Neural cell (in vitro differentiated cells): ENCODE results near the gene EFCAB11. TPM values are rescaled to one million over a fixed set of nuclear protein-coding genes. Genes with fewer than 3 reads are reported as not detected.

Experiments used
- H2AFZ ChIP-seq: fragments of 200-600, 300-800 bp; sonication (generic), shearing (Covaris generic); 2 replicates; pipeline ENCODE4 v1.6.0; 2014; ENCODE audit warnings: low read depth, mild to moderate bottlenecking, antibody characterized with exemption, low read length, moderate library complexity
- H3F3A ChIP-seq: fragments of 200-600 bp; shearing (Covaris generic); 2 replicates; pipeline ENCODE4 v1.6.1; 2016; ENCODE audit warnings: mild to moderate bottlenecking, moderate library complexity, mixed read lengths, antibody characterized with exemption, low read length; ENCODE audit not compliant: insufficient read depth, poor library complexity, severe bottlenecking
- H3K27ac ChIP-seq: fragments of 200-600, 300-800 bp; sonication (generic), shearing (Covaris generic); 2 replicates; pipeline ENCODE4 v1.5.1; 2014; ENCODE audit warnings: mild to moderate bottlenecking, low read length, moderate library complexity
- H3K27me3 ChIP-seq: fragments of 300-800, 200-600 bp; sonication (generic), shearing (Covaris generic); 2 replicates; pipeline ENCODE4 v1.6.0; 2014; ENCODE audit warnings: mild to moderate bottlenecking, low read depth, low read length, moderate library complexity; ENCODE audit not compliant: insufficient read depth
- H3K36me3 ChIP-seq: fragments of 300-800, 200-600 bp; sonication (generic), shearing (Covaris generic); 2 replicates; pipeline ENCODE4 v1.5.1; 2014; ENCODE audit warnings: mild to moderate bottlenecking, antibody characterized with exemption, low read length, moderate library complexity; ENCODE audit not compliant: insufficient read depth
- H3K4me2 ChIP-seq: fragments of 300-800, 200-600 bp; sonication (generic), shearing (Covaris generic); 2 replicates; pipeline ENCODE4 v1.6.0; 2014; ENCODE audit warnings: mild to moderate bottlenecking, low read length
- H3K4me3 ChIP-seq: fragments of 300-800, 200-600 bp; sonication (generic), shearing (Covaris generic); 2 replicates; pipeline ENCODE4 v1.5.1; 2014; ENCODE audit warnings: mild to moderate bottlenecking, low read length, moderate library complexity
- H3K79me2 ChIP-seq: fragments of 200-600 bp; shearing (Covaris generic); replicated peaks from 2 replicates; pipeline ENCODE4 v1.6.0; 2014; ENCODE audit warnings: mild to moderate bottlenecking, low read length, moderate library complexity; ENCODE audit not compliant: insufficient read depth
- H3K9ac ChIP-seq: fragments of 300-800, 200-600 bp; sonication (generic), shearing (Covaris generic); 2 replicates; pipeline ENCODE4 v1.6.1; 2016; ENCODE audit warnings: mild to moderate bottlenecking, low read length, mixed read lengths
- H3K9me2 ChIP-seq: fragments of 200-600 bp; shearing (Covaris generic); 2 replicates; pipeline ENCODE4 v1.6.1; 2016; ENCODE audit warnings: mild to moderate bottlenecking, low read length, mixed read lengths; ENCODE audit not compliant: insufficient read depth
- H3K9me3 ChIP-seq: fragments of 200-600, 300-800 bp; sonication (generic), shearing (Covaris generic); 2 replicates; pipeline ENCODE4 v1.6.1; 2016; ENCODE audit warnings: mild to moderate bottlenecking, mixed run types, low read length, moderate library complexity, mixed read lengths
- H4K20me1 ChIP-seq: fragments of 200-600 bp; shearing (Covaris generic); 2 replicates; pipeline ENCODE4 v1.6.1; 2016; ENCODE audit warnings: mild to moderate bottlenecking, mixed run types; ENCODE audit not compliant: insufficient read depth
- EP300 ChIP-seq: fragments of 450-650 bp; conservative IDR thresholded peaks from 2 replicates; pipeline ENCODE4 v1.6.1; 2014; ENCODE audit warnings: antibody characterized with exemption, mild to moderate bottlenecking, moderate library complexity; ENCODE audit not compliant: poor library complexity, severe bottlenecking
- EZH2 ChIP-seq: fragments of 200-600, 300-800 bp; shearing (Covaris generic), sonication (generic); IDR thresholded peaks from 2 replicates; pipeline ENCODE4 v1.6.1; 2014; ENCODE audit warnings: antibody characterized with exemption, low read length, borderline replicate concordance, mild to moderate bottlenecking; ENCODE audit not compliant: insufficient read depth, poor library complexity, severe bottlenecking
- MXI1 ChIP-seq: fragments of 450-650 bp; conservative IDR thresholded peaks from 2 replicates; pipeline ENCODE4 v1.6.1; 2014; ENCODE audit warnings: antibody characterized with exemption, mild to moderate bottlenecking; ENCODE audit not compliant: poor library complexity, severe bottlenecking
- POLR2AphosphoS5 ChIP-seq: IDR thresholded peaks from 2 replicates; pipeline ENCODE4 v1.6.1; 2012
- RAD21 ChIP-seq: fragments of 450-650 bp; conservative IDR thresholded peaks from 2 replicates; pipeline ENCODE4 v1.6.1; 2014; ENCODE audit warnings: antibody characterized with exemption, mild to moderate bottlenecking, moderate library complexity
- SMC3 ChIP-seq: fragments of 450-650 bp; conservative IDR thresholded peaks from 2 replicates; pipeline ENCODE4 v1.6.1; 2014; ENCODE audit warnings: antibody characterized with exemption, mild to moderate bottlenecking, moderate library complexity; ENCODE audit not compliant: poor library complexity
- TAF1 ChIP-seq: IDR thresholded peaks from 2 replicates; pipeline ENCODE4 v1.6.1; 2012; ENCODE audit warnings: low read depth
- polyA plus RNA-seq: library from polyadenylated mRNA; depleted of rRNA; stranded (reverse); fragments of >200 nt; gene quantifications from 2 replicates; pipeline ENCODE4 v1.2.3, GENCODE V29; 2014
- TF ChIP-seq, protein P1 (sequence below): fragments of 450-650 bp; IDR thresholded peaks from 2 replicates; pipeline ENCODE4 v1.5.1; 2014; ENCODE audit warnings: antibody characterized with exemption, mild to moderate bottlenecking, moderate library complexity; ENCODE audit not compliant: poor library complexity, severe bottlenecking
- TF ChIP-seq, protein P2 (sequence below): IDR thresholded peaks from 2 replicates; pipeline ENCODE4 v1.6.1; 2012; ENCODE audit warnings: borderline replicate concordance

Gene EFCAB11
- polyA plus RNA-seq, 1 donor from 2014 or later = 7.9 TPM

DNA sequence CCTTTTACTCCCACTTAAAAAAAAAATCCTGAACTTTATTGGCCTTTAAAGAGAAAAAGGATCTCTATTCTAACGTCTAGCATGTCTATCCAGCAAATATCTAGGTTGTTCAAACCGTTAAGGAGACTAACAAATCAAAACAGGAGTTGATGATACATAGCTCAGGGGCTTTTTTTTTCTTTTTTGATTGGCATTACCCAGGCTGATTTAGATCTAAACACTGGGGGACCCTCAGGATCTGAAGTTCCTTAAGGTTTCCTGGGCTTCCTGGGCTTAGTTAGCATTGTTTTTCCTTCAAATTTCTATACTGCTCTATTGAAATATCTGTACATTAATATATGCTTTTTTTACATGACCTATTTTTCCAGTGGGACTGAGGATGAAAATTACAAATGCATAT lies 42.3 kb downstream of the EFCAB11 start:
- Histone ChIP-seq H3K4me2 (peak overlapping the region; percentile 44), H3K4me3 (no peak overlapping the region), H3K27ac (peak overlapping the region; percentile 86), H3K9me3 (no peaks in the 10 kb centered on the region), H3K9ac (peak overlapping the region; percentile 58), H2AFZ (no peak overlapping the region), H3F3A (no peaks in the 10 kb centered on the region), H3K79me2 (no peaks in the 10 kb centered on the region), H3K9me2 (no peaks in the 10 kb centered on the region), H3K36me3 (no peaks in the 10 kb centered on the region), H4K20me1 (no peaks in the 10 kb centered on the region), H3K27me3 (no peaks in the 10 kb centered on the region)
- TF ChIP-seq, protein P1, sequence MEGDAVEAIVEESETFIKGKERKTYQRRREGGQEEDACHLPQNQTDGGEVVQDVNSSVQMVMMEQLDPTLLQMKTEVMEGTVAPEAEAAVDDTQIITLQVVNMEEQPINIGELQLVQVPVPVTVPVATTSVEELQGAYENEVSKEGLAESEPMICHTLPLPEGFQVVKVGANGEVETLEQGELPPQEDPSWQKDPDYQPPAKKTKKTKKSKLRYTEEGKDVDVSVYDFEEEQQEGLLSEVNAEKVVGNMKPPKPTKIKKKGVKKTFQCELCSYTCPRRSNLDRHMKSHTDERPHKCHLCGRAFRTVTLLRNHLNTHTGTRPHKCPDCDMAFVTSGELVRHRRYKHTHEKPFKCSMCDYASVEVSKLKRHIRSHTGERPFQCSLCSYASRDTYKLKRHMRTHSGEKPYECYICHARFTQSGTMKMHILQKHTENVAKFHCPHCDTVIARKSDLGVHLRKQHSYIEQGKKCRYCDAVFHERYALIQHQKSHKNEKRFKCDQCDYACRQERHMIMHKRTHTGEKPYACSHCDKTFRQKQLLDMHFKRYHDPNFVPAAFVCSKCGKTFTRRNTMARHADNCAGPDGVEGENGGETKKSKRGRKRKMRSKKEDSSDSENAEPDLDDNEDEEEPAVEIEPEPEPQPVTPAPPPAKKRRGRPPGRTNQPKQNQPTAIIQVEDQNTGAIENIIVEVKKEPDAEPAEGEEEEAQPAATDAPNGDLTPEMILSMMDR = no peak
- TF ChIP-seq MXI1 = no peak
- no peak for TF ChIP-seq SMC3

DNA sequence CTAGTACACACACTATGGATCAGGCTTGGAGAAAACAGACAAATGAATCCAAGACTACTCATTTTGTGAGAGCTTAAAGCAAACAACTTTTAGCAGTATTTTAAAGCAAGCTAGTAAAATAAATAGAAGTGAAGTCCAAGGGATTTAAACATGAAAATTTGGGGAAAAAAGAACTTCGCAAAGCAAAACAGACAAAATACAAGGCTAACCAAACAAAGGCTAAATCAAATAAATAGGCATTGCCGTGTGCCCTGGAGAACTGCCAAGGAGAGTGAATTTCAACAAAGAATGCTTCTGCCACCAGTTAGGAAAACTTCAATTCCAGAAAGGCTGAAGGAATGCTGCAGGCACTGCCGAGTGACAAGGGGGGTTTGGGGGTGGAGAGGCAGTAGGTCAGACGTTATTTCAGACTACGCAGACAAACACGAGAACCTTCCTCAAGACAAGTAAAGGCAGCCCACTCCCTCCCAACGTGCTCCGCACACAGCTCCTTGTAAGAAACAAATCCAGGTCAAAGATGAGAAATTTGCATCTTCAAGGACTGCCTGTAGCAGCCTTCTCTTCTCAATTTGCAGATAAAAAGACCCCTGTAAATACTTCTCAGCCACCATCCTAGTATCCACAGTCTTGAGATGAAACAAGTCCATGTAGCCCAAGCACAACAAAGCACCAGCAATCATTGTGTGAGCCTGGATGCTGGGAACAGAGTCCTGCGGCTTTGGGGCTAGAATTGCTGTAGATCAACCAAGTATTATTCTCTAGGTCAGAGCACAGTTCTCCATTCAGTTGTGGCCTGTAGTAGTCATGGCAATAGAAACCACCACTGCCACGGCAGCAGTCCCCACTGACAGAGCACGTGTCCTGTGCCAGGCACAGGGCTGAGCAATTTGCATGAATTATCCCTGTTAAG lies 43.3 kb downstream of the EFCAB11 start:
- Histone ChIP-seq H3K9me2 (no peaks in the 10 kb centered on the region), H3K9ac (peak overlapping the region; percentile 58), H4K20me1 (no peaks in the 10 kb centered on the region), H3K27me3 (no peaks in the 10 kb centered on the region), H3K4me2 (no peak overlapping the region), H3K36me3 (no peaks in the 10 kb centered on the region), H3K27ac (peak overlapping the region; percentile 86), H3K79me2 (no peaks in the 10 kb centered on the region), H3K9me3 (no peaks in the 10 kb centered on the region), H2AFZ (peak overlapping the region; percentile 15), H3F3A (no peaks in the 10 kb centered on the region), H3K4me3 (peak overlapping the region; percentile 9)
- TF ChIP-seq SMC3 (no peak), POLR2AphosphoS5 (no peak), TAF1 (no peak), EP300 (no peak), RAD21 (no peak), EZH2 (no peak), MXI1 (no peak)
- TF ChIP-seq, protein P1 = no peak
- TF ChIP-seq, protein P2, sequence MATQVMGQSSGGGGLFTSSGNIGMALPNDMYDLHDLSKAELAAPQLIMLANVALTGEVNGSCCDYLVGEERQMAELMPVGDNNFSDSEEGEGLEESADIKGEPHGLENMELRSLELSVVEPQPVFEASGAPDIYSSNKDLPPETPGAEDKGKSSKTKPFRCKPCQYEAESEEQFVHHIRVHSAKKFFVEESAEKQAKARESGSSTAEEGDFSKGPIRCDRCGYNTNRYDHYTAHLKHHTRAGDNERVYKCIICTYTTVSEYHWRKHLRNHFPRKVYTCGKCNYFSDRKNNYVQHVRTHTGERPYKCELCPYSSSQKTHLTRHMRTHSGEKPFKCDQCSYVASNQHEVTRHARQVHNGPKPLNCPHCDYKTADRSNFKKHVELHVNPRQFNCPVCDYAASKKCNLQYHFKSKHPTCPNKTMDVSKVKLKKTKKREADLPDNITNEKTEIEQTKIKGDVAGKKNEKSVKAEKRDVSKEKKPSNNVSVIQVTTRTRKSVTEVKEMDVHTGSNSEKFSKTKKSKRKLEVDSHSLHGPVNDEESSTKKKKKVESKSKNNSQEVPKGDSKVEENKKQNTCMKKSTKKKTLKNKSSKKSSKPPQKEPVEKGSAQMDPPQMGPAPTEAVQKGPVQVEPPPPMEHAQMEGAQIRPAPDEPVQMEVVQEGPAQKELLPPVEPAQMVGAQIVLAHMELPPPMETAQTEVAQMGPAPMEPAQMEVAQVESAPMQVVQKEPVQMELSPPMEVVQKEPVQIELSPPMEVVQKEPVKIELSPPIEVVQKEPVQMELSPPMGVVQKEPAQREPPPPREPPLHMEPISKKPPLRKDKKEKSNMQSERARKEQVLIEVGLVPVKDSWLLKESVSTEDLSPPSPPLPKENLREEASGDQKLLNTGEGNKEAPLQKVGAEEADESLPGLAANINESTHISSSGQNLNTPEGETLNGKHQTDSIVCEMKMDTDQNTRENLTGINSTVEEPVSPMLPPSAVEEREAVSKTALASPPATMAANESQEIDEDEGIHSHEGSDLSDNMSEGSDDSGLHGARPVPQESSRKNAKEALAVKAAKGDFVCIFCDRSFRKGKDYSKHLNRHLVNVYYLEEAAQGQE = no peak
